Measurements from ENCODE around the gene NRXN3. TPM values are rescaled to one million over a fixed set of nuclear protein-coding genes. Genes with fewer than 3 reads are reported as not detected.

NRXN3 gene
- polyA plus RNA-seq, 1 donor (not counting 4 experiments of a cell fraction or from before 2014, with no cell fraction given), result 0.89 TPM

- Histone ChIP-seq H3K4me2 (ENCODE audit: control insufficient read depth, extremely low read depth, insufficient read depth, low read depth, low read length) (no peak overlapping the region), H2AFZ (ENCODE audit: control insufficient read depth, low read length) (no peak overlapping the region), H3K4me3 (ENCODE audit: control insufficient read depth in 2 of 3, extremely low read depth in 1 of 3, insufficient read depth in 2 of 3, low read depth in 1 of 3, low read length in 3 of 3) (no peak overlapping the region), H3K4me1 (ENCODE audit: control insufficient read depth, extremely low read depth, insufficient read depth, low read length) (no peaks in the 10 kb centered on the region), H3K9ac (ENCODE audit: control insufficient read depth, extremely low read depth, insufficient read depth, low read length) (no peak overlapping the region), H3K36me3 (ENCODE audit: control insufficient read depth in 2 of 2, extremely low read depth in 1 of 2, insufficient read depth in 2 of 2, low read length in 2 of 2) (no peaks in the 10 kb centered on the region), H4K20me1 (ENCODE audit: control insufficient read depth, extremely low read depth, insufficient read depth, low read length) (no peaks in the 10 kb centered on the region), H3K27me3 (ENCODE audit: control insufficient read depth, extremely low read depth, insufficient read depth, low read length) (no peaks in the 10 kb centered on the region), H3K9me1 (ENCODE audit: control insufficient read depth, extremely low read depth, insufficient read depth, low read length) (no peaks in the 10 kb centered on the region), H3K27ac (ENCODE audit: control insufficient read depth, insufficient read depth, low read length) (no peak overlapping the region), H3K9me3 (ENCODE audit: control insufficient read depth, low read depth, low read length) (no peaks in the 10 kb centered on the region), H3K79me2 (ENCODE audit: control insufficient read depth, insufficient read depth, low read length) (no peaks in the 10 kb centered on the region)
- dilution Hi-C loops (cut with MboI; ENCODE audit: extremely low pct_ligation_motif_present, low sequenced_read_pairs), result no loop called here
- no peak for TF ChIP-seq EZH2 (IDR thresholded peaks at IDR 0.05; ENCODE audit: low read length)
- TF ChIP-seq, protein P1, sequence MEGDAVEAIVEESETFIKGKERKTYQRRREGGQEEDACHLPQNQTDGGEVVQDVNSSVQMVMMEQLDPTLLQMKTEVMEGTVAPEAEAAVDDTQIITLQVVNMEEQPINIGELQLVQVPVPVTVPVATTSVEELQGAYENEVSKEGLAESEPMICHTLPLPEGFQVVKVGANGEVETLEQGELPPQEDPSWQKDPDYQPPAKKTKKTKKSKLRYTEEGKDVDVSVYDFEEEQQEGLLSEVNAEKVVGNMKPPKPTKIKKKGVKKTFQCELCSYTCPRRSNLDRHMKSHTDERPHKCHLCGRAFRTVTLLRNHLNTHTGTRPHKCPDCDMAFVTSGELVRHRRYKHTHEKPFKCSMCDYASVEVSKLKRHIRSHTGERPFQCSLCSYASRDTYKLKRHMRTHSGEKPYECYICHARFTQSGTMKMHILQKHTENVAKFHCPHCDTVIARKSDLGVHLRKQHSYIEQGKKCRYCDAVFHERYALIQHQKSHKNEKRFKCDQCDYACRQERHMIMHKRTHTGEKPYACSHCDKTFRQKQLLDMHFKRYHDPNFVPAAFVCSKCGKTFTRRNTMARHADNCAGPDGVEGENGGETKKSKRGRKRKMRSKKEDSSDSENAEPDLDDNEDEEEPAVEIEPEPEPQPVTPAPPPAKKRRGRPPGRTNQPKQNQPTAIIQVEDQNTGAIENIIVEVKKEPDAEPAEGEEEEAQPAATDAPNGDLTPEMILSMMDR (optimal IDR thresholded peaks at IDR 0.05 in 1 of 3, IDR thresholded peaks at IDR 0.05 in 1 of 3, conservative IDR thresholded peaks at IDR 0.05 in 1 of 3; ENCODE audit: extremely low read depth in 1 of 3, insufficient read depth in 2 of 3, low read length in 3 of 3), result no peak
- DNase-seq (ENCODE audit: low read depth, low spot score) (no peak), FAIRE-seq (no peak)
These were observed 1509.9 kb downstream of the NRXN3 start for GRCh38 chr14:79680087-79680486.

- TF ChIP-seq, protein P1 (optimal IDR thresholded peaks at IDR 0.05 in 1 of 3, IDR thresholded peaks at IDR 0.05 in 1 of 3, conservative IDR thresholded peaks at IDR 0.05 in 1 of 3; ENCODE audit: extremely low read depth in 1 of 3, insufficient read depth in 2 of 3, low read length in 3 of 3), result no peak
- no peak for TF ChIP-seq EZH2 (IDR thresholded peaks at IDR 0.05; ENCODE audit: low read length)
- FAIRE-seq, result no peak
- DNase-seq (ENCODE audit: low read depth, low spot score), result no peak
These were observed 1516.0 kb downstream of the NRXN3 start for GRCh38 chr14:79686196-79686595.

More at GRCh38 chr14:79686196-79686595, 1516.0 kb downstream of the NRXN3 start:
- H3K36me3 ChIP-seq (ENCODE audit: control insufficient read depth in 2 of 2, extremely low read depth in 1 of 2, insufficient read depth in 2 of 2, low read length in 2 of 2), result no peaks in the 10 kb centered on the region
- no peaks in the 10 kb centered on the region for H3K9me1 ChIP-seq (ENCODE audit: control insufficient read depth, extremely low read depth, insufficient read depth, low read length)
- no peaks in the 10 kb centered on the region for H3K4me1 ChIP-seq (ENCODE audit: control insufficient read depth, extremely low read depth, insufficient read depth, low read length)
- H3K4me3 ChIP-seq (ENCODE audit: control insufficient read depth in 2 of 3, extremely low read depth in 1 of 3, insufficient read depth in 2 of 3, low read depth in 1 of 3, low read length in 3 of 3), result no peak overlapping the region
- no peak overlapping the region for H2AFZ ChIP-seq (ENCODE audit: control insufficient read depth, low read length)
- H3K79me2 ChIP-seq (ENCODE audit: control insufficient read depth, insufficient read depth, low read length), result no peaks in the 10 kb centered on the region
- no peak overlapping the region for H3K27ac ChIP-seq (ENCODE audit: control insufficient read depth, insufficient read depth, low read length)
- no peaks in the 10 kb centered on the region for H3K27me3 ChIP-seq (ENCODE audit: control insufficient read depth, extremely low read depth, insufficient read depth, low read length)
- H3K4me2 ChIP-seq (ENCODE audit: control insufficient read depth, extremely low read depth, insufficient read depth, low read depth, low read length), result no peak overlapping the region
- H3K9ac ChIP-seq (ENCODE audit: control insufficient read depth, extremely low read depth, insufficient read depth, low read length), result no peak overlapping the region
- H3K9me3 ChIP-seq (ENCODE audit: control insufficient read depth, low read depth, low read length), result no peaks in the 10 kb centered on the region
- no peaks in the 10 kb centered on the region for H4K20me1 ChIP-seq (ENCODE audit: control insufficient read depth, extremely low read depth, insufficient read depth, low read length)
- dilution Hi-C loops (cut with MboI; ENCODE audit: extremely low pct_ligation_motif_present, low sequenced_read_pairs), result no loop called here
